ENCODE data around the gene IQCH.

IQCH gene

GRCh38 chr15:67456677-67457529, 202.3 kb downstream of the IQCH start:
- DNase-seq = peak; percentile 89

GRCh38 chr15:67458331-67459029, 203.9 kb downstream of the IQCH start:
- DNase-seq = no peak

- no peak for DNase-seq
Measured at GRCh38 chr15:67460521-67460920, 205.9 kb downstream of the IQCH start.

- no peak for DNase-seq
Measured at GRCh38 chr15:67461735-67462134, 207.1 kb downstream of the IQCH start.

- DNase-seq = no peak
Measured at GRCh38 chr15:67462875-67463274, 208.3 kb downstream of the IQCH start.

GRCh38 chr15:67463488-67463887, 208.9 kb downstream of the IQCH start:
- DNase-seq = no peak

- no peak for DNase-seq
Measured at GRCh38 chr15:67465196-67465952, 210.8 kb downstream of the IQCH start.

GRCh38 chr15:67468416-67468815, 213.8 kb downstream of the IQCH start:
- no peak for DNase-seq

- no peak for DNase-seq
Measured at GRCh38 chr15:67469680-67470079, 215.1 kb downstream of the IQCH start.

- DNase-seq = no peak
Measured at GRCh38 chr15:67472957-67473356, 218.4 kb downstream of the IQCH start.

GRCh38 chr15:67474405-67475110, 220.0 kb downstream of the IQCH start:
- DNase-seq = no peak

- DNase-seq = no peak
Measured at GRCh38 chr15:67479781-67480505, 225.4 kb downstream of the IQCH start.

- no peak for DNase-seq
Measured at GRCh38 chr15:67480741-67481140, 226.2 kb downstream of the IQCH start.

- DNase-seq = no peak
Measured at GRCh38 chr15:67481680-67482079, 227.1 kb downstream of the IQCH start.

GRCh38 chr15:67495585-67495984, 241.0 kb downstream of the IQCH start:
- no peak for DNase-seq

- no peak for DNase-seq
Measured at GRCh38 chr15:67501177-67501835, 246.7 kb downstream of the IQCH start.

GRCh38 chr15:67501836-67502461, 247.4 kb downstream of the IQCH start:
- no peak for DNase-seq

- DNase-seq = no peak
Measured at GRCh38 chr15:67504056-67504455, 249.5 kb downstream of the IQCH start.

GRCh38 chr15:67504796-67505195, 250.2 kb downstream of the IQCH start:
- DNase-seq = no peak

GRCh38 chr15:67505675-67506572, 251.3 kb downstream of the IQCH start:
- no peak for DNase-seq
